CD14-positive monocyte (primary cell): ENCODE measurements around the gene SGCG. TPM values are rescaled to one million over a fixed set of nuclear protein-coding genes. Genes with fewer than 3 reads are reported as not detected.

ENCODE experiments used
- DNase-seq, 3 donors: peaks; one replicate each; pipeline ENCODE4 v3.0.0-alpha.2; 2011 to 2022
- H2AFZ ChIP-seq: 2 replicates; pipeline ENCODE4 v1.6.0; 2012; ENCODE audit warnings: mild to moderate bottlenecking, low read depth, low read length, inconsistent platforms; ENCODE audit not compliant: insufficient read depth, poor library complexity, severe bottlenecking
- H3K27ac ChIP-seq, 2 donors: 1 replicate in 1 of 2; 2 replicates in 1 of 2; pipeline ENCODE4 v1.5.1; 2012 to 2013; ENCODE audit warnings: low read length in 2 of 2, control low read depth in 1 of 2, inconsistent platforms in 1 of 2, low read depth in 1 of 2, mild to moderate bottlenecking in 1 of 2
- H3K27me3 ChIP-seq, 2 donors: one replicate each; pipeline versions ENCODE4 v1.6.0 to v1.6.1; 2011 to 2013; ENCODE audit warnings: low read length in 2 of 2; ENCODE audit not compliant: control insufficient read depth in 2 of 2, insufficient read depth in 2 of 2
- H3K36me3 ChIP-seq, 2 donors: replicated peaks in 1 of 2; 1 replicate in 1 of 2; 2 replicates in 1 of 2; pipeline versions ENCODE4 v1.5.1 to v1.6.1; 2012 to 2013; ENCODE audit warnings: low read length in 2 of 2, control low read depth in 1 of 2, inconsistent platforms in 1 of 2, mild to moderate bottlenecking in 1 of 2; ENCODE audit not compliant: insufficient read depth in 2 of 2, control insufficient read depth in 1 of 2
- H3K4me1 ChIP-seq, 2 donors: 1 replicate in 1 of 2; 2 replicates in 1 of 2; pipeline versions ENCODE4 v1.5.1 to v1.6.1; 2012 to 2013; ENCODE audit warnings: low read length in 2 of 2, control low read depth in 1 of 2, inconsistent platforms in 1 of 2, mild to moderate bottlenecking in 1 of 2, moderate library complexity in 1 of 2; ENCODE audit not compliant: insufficient read depth in 2 of 2, control insufficient read depth in 1 of 2
- H3K4me2 ChIP-seq: replicated peaks from 2 replicates; pipeline ENCODE3; 2012; ENCODE audit warnings: low read length, moderate library complexity, mild to moderate bottlenecking; ENCODE audit not compliant: poor library complexity, severe bottlenecking; ENCODE audit errors: extremely low read depth
- H3K4me3 ChIP-seq, 3 experiments: fragments of 200-600 bp in 1 of 3; sonication (generic) in 1 of 3; replicated peaks in 1 of 3; 1 replicate in 2 of 3; 2 replicates in 1 of 3; pipeline ENCODE4 v1.5.1; 2011 to 2013; ENCODE audit warnings: low read length in 3 of 3, mild to moderate bottlenecking in 3 of 3, control low read depth in 2 of 3, low read depth in 2 of 3, inconsistent platforms in 1 of 3, moderate library complexity in 1 of 3
- H3K79me2 ChIP-seq: 2 replicates; pipeline ENCODE4 v1.6.0; 2012; ENCODE audit warnings: mild to moderate bottlenecking, control low read depth, inconsistent platforms, low read length, moderate library complexity; ENCODE audit not compliant: insufficient read depth
- H3K9ac ChIP-seq: 2 replicates; pipeline ENCODE4 v1.6.0; 2017; ENCODE audit warnings: low read length, mild to moderate bottlenecking; ENCODE audit not compliant: insufficient read depth, poor library complexity, severe bottlenecking
- H3K9me3 ChIP-seq, 2 donors: replicated peaks in 1 of 2; 1 replicate in 1 of 2; 2 replicates in 1 of 2; pipeline versions ENCODE4 v1.5.1 to v1.6.1; 2012 to 2013; ENCODE audit warnings: low read length in 2 of 2, control low read depth in 1 of 2; ENCODE audit not compliant: control insufficient read depth in 1 of 2, insufficient read depth in 1 of 2
- H4K20me1 ChIP-seq: 2 replicates; pipeline ENCODE4 v1.6.0; 2012; ENCODE audit warnings: mild to moderate bottlenecking, low read length, control low read depth, moderate library complexity; ENCODE audit not compliant: insufficient read depth
- H3K27ac Mint-ChIP-seq, 7 donors: one replicate each; pipeline ENCODE4 v1.8.0; 2020; ENCODE audit warnings: mild to moderate bottlenecking in 7 of 7, mixed read lengths in 7 of 7, moderate library complexity in 6 of 7, inconsistent platforms in 2 of 7
- H3K27me3 Mint-ChIP-seq, 3 donors: one replicate each; pipeline ENCODE4 v1.8.0; 2021 to 2022; ENCODE audit warnings: low read depth in 3 of 3, mild to moderate bottlenecking in 3 of 3, mixed read lengths in 3 of 3, moderate library complexity in 3 of 3, inconsistent platforms in 1 of 3
- H3K36me3 Mint-ChIP-seq, 2 donors: one replicate each; pipeline ENCODE4 v1.8.0; 2020; ENCODE audit warnings: mixed read lengths in 2 of 2, inconsistent platforms in 1 of 2, mild to moderate bottlenecking in 1 of 2
- H3K4me1 Mint-ChIP-seq: one replicate; pipeline ENCODE4 v1.8.0; 2020; ENCODE audit warnings: mild to moderate bottlenecking, mixed read lengths
- H3K4me3 Mint-ChIP-seq, 2 donors: one replicate each; pipeline ENCODE4 v1.8.0; 2020; ENCODE audit warnings: mild to moderate bottlenecking in 2 of 2, mixed read lengths in 2 of 2, moderate library complexity in 1 of 2
- H3K9me3 Mint-ChIP-seq, 7 donors: one replicate each; pipeline ENCODE4 v1.8.0; 2020 to 2022; ENCODE audit warnings: mixed read lengths in 7 of 7, mild to moderate bottlenecking in 6 of 7, moderate library complexity in 6 of 7, inconsistent platforms in 2 of 7
- WGBS: methylation state at CpG from one replicate; pipeline ENCODE4 v1.1.5; 2013; ENCODE audit warnings: missing lambda C conversion rate; ENCODE audit not compliant: insufficient coverage; 5-methylcytosine and 5-hydroxymethylcytosine counted together
- intact Hi-C, 2 donors: fragments of 100-400 bp; cut with micrococcal nuclease; formaldehyde crosslinking; loops; one replicate each; pipeline versions ENCODE4 v1.15.0 to v1.15.1; 2023
- polyA plus RNA-seq, 3 donors: library from polyadenylated mRNA; depleted of rRNA in 1 of 3; unstranded in 2 of 3; stranded (reverse) in 1 of 3; fragments of 300-500 nt in 2 of 3; fragments of >200 nt in 1 of 3; fragmentation: Illumina TruSeq in 2 of 3; gene quantifications; 1 replicate in 2 of 3; 2 replicates in 1 of 3; pipeline ENCODE4 v1.2.3, GENCODE V29; 2012 to 2021
- TF ChIP-seq, protein P1 (sequence below): fragments of 200-600 bp; IDR thresholded peaks from one replicate; pipeline ENCODE4 v1.8.0; 2022; ENCODE audit warnings: antibody characterized with exemption, mild to moderate bottlenecking

Gene SGCG
- polyA plus RNA-seq, 3 donors, result not detected

- Mint-ChIP-seq H3K27ac (no peak overlapping the region), H3K27me3 (peaks cover 0 to 3% (median 0%) of the 10 kb centered on the region in 3 donors), H3K4me3 (no peak overlapping the region), H3K4me1 (no peaks in the 10 kb centered on the region), H3K36me3 (peaks cover 59 to 68% of the 10 kb centered on the region in 2 donors), H3K9me3 (no peaks in the 10 kb centered on the region)
- no peaks in the 10 kb centered on the region for H3K9me3 ChIP-seq
- H4K20me1 ChIP-seq, result no peaks in the 10 kb centered on the region
- peaks cover 21 to 78% of the 10 kb centered on the region in 2 donors for H3K36me3 ChIP-seq
- TF ChIP-seq, protein P1, sequence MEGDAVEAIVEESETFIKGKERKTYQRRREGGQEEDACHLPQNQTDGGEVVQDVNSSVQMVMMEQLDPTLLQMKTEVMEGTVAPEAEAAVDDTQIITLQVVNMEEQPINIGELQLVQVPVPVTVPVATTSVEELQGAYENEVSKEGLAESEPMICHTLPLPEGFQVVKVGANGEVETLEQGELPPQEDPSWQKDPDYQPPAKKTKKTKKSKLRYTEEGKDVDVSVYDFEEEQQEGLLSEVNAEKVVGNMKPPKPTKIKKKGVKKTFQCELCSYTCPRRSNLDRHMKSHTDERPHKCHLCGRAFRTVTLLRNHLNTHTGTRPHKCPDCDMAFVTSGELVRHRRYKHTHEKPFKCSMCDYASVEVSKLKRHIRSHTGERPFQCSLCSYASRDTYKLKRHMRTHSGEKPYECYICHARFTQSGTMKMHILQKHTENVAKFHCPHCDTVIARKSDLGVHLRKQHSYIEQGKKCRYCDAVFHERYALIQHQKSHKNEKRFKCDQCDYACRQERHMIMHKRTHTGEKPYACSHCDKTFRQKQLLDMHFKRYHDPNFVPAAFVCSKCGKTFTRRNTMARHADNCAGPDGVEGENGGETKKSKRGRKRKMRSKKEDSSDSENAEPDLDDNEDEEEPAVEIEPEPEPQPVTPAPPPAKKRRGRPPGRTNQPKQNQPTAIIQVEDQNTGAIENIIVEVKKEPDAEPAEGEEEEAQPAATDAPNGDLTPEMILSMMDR, result no peak
- H3K4me2 ChIP-seq, result no peak overlapping the region
- WGBS, result no CpG with 5 or more reads among the region's 1 CpG
- DNase-seq, result no peak
- no peaks in the 10 kb centered on the region for H3K79me2 ChIP-seq
- no peak overlapping the region for H3K4me3 ChIP-seq
- H3K9ac ChIP-seq, result no peak overlapping the region
- no peak overlapping the region for H3K27ac ChIP-seq
- H3K27me3 ChIP-seq, result no peaks in the 10 kb centered on the region
- intact Hi-C loops, result no loop called here
- no peak overlapping the region for H2AFZ ChIP-seq
- H3K4me1 ChIP-seq, result no peaks in the 10 kb centered on the region
Observed at GRCh38 chr13:23357349-23357748, 176.6 kb downstream of the SGCG start.

DNA sequence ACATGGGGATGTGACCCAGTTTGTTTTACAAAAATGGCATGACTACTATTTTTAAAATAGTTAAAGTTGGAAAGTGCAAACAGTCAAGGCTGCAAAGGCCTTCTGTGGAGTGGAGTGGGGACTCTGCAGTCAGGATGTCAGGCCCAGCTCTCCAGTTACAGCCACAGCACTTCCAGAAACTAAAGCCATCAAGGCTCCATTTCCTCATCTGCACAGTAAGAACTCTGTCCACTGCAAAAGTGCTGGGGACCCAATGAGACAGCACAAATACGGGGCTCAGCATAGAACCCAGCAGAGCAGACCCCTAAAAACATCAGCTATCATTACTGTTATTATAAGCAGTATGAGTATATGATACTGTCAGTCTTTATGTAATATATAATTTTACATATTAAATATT is 179.1 kb downstream of the SGCG start:
- Histone ChIP-seq H4K20me1 (no peaks in the 10 kb centered on the region), H2AFZ (no peak overlapping the region), H3K9me3 (no peaks in the 10 kb centered on the region), H3K4me1 (no peaks in the 10 kb centered on the region), H3K36me3 (peaks cover 25 to 77% of the 10 kb centered on the region in 2 donors), H3K27me3 (no peaks in the 10 kb centered on the region), H3K79me2 (no peaks in the 10 kb centered on the region), H3K4me2 (no peak overlapping the region), H3K4me3 (no peak overlapping the region), H3K27ac (no peak overlapping the region), H3K9ac (no peak overlapping the region)
- H3K27ac Mint-ChIP-seq, result no peak overlapping the region
- DNase-seq, result no peak
- H3K27me3 Mint-ChIP-seq, result peaks cover 0 to 3% (median 0%) of the 10 kb centered on the region in 3 donors
- TF ChIP-seq, protein P1, result no peak
- H3K4me3 Mint-ChIP-seq, result no peak overlapping the region
- intact Hi-C loops, result no loop called here
- peaks cover 60 to 67% of the 10 kb centered on the region in 2 donors for H3K36me3 Mint-ChIP-seq
- WGBS, result no CpG with 5 or more reads among the region's 1 CpG
- no peaks in the 10 kb centered on the region for H3K9me3 Mint-ChIP-seq
- no peaks in the 10 kb centered on the region for H3K4me1 Mint-ChIP-seq
